ENCODE data around the gene USP9Y. TPM values are rescaled to one million over a fixed set of nuclear protein-coding genes. Genes with fewer than 3 reads are reported as not detected.

Gene USP9Y
- total and polyA plus RNA-seq, 8 donors = 6.8 to 36.2 (median 21.0) TPM; not detected in 3

GRCh38 chrY:12744091-12744490 is 43.1 kb downstream of the USP9Y start:
- intact Hi-C loops (cut with DNase I; ENCODE audit: low total_unique reads) = no loop called here
- no peaks in the 10 kb centered on the region for H3K4me1 ChIP-seq
- 86 to 92% (median 91%) methylated on average over 2 of the region's 2 CpGs; no CpG with 5 or more reads in 2 of the 5 donors for WGBS, 5 donors
- H3K9me3 ChIP-seq = no peaks in the 10 kb centered on the region
- no peak overlapping the region for H3K27ac ChIP-seq
- H3K36me3 ChIP-seq = peaks cover 0 to 34% (median 0%) of the 10 kb centered on the region in 4 donors
- TF ChIP-seq POLR2AphosphoS5 (IDR thresholded peaks at IDR 0.05) (no peak), POLR2A (IDR thresholded peaks at IDR 0.05) (no peak), EP300 (IDR thresholded peaks at IDR 0.05) (no peak)
- TF ChIP-seq, protein P1, sequence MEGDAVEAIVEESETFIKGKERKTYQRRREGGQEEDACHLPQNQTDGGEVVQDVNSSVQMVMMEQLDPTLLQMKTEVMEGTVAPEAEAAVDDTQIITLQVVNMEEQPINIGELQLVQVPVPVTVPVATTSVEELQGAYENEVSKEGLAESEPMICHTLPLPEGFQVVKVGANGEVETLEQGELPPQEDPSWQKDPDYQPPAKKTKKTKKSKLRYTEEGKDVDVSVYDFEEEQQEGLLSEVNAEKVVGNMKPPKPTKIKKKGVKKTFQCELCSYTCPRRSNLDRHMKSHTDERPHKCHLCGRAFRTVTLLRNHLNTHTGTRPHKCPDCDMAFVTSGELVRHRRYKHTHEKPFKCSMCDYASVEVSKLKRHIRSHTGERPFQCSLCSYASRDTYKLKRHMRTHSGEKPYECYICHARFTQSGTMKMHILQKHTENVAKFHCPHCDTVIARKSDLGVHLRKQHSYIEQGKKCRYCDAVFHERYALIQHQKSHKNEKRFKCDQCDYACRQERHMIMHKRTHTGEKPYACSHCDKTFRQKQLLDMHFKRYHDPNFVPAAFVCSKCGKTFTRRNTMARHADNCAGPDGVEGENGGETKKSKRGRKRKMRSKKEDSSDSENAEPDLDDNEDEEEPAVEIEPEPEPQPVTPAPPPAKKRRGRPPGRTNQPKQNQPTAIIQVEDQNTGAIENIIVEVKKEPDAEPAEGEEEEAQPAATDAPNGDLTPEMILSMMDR (IDR thresholded peaks at IDR 0.05) = no peak
- H3K27me3 ChIP-seq = no peaks in the 10 kb centered on the region
- no peak for DNase-seq
- no peak overlapping the region for H3K4me3 ChIP-seq

DNA sequence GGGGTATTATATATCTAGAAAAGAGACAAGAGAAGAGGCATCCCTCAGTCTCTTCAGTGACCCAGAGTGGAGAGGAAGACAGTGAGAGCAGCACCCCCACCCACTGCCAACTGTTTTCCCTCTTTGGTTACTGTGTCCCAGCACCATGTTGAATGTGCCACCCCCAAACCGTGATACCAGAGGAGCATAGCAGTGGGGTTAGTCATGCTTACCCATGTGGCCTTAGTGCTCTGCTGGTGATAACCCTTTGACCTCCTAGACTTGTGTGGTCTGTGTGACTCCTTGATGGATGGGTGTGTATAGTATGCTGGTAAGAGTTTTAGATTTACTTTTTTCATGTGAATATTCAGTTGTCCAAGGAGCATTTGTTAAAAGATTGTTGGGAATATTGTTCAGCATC is 48.3 kb downstream of the USP9Y start:
- Histone ChIP-seq H3K27me3 (no peaks in the 10 kb centered on the region), H3K4me1 (no peaks in the 10 kb centered on the region), H3K4me3 (no peak overlapping the region), H3K9me3 (no peaks in the 10 kb centered on the region), H3K27ac (no peak overlapping the region), H3K36me3 (peaks cover 0 to 10% (median 0%) of the 10 kb centered on the region in 4 donors)
- DNase-seq = no peak
- TF ChIP-seq, protein P1 (IDR thresholded peaks at IDR 0.05) = no peak
- TF ChIP-seq POLR2A (IDR thresholded peaks at IDR 0.05) (no peak), EP300 (IDR thresholded peaks at IDR 0.05) (no peak), POLR2AphosphoS5 (IDR thresholded peaks at IDR 0.05) (no peak)
- WGBS, 5 donors = 41 to 67% (median 61%) methylated on average over 1 of the region's 1 CpG; no CpG with 5 or more reads in 2 of the 5 donors
- intact Hi-C loops (cut with DNase I; ENCODE audit: low total_unique reads) = no loop called here

DNA sequence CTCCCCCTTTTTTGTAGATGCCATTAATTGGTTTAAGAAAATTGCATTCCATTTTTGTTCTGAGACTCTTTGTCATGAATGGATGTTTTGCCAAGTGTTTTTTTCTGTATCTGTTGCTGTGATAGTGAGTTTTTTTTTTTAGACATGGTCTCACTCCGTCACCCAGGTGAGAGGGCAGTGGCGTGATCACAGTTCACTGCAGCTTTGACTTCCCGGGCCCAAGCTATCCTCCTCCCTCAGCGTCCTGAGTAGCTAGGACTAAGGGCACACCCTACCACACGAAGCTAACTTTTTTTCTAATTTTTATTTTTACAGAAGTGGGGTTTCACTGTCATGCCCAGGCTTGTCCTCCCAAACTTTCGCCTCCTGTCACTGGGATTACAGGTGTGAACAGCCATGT is 51.8 kb downstream of the USP9Y start:
- TF ChIP-seq EP300 (IDR thresholded peaks at IDR 0.05) = no peak
- TF ChIP-seq POLR2A (IDR thresholded peaks at IDR 0.05) = no peak
- no peak for TF ChIP-seq POLR2AphosphoS5 (IDR thresholded peaks at IDR 0.05)
- TF ChIP-seq, protein P1 (IDR thresholded peaks at IDR 0.05) = no peak
- no peaks in the 10 kb centered on the region for H3K27me3 ChIP-seq
- H3K27ac ChIP-seq = no peak overlapping the region
- DNase-seq = no peak
- H3K9me3 ChIP-seq = no peaks in the 10 kb centered on the region
- H3K36me3 ChIP-seq = peaks cover 0 to 4% (median 0%) of the 10 kb centered on the region in 4 donors
- H3K4me3 ChIP-seq = no peak overlapping the region
- intact Hi-C loops (cut with DNase I; ENCODE audit: low total_unique reads) = no loop called here
- 71 to 92% (median 87%) methylated on average over 6 of the region's 6 CpGs; no CpG with 5 or more reads in 2 of the 5 donors for WGBS, 5 donors
- H3K4me1 ChIP-seq = no peaks in the 10 kb centered on the region

- intact Hi-C loops (cut with DNase I; ENCODE audit: low total_unique reads) = no loop called here
- 87 to 91% methylated on average over 1 of the region's 1 CpG; no CpG with 5 or more reads in 3 of the 5 donors for WGBS, 5 donors
- Histone ChIP-seq H3K27ac (no peak overlapping the region), H3K27me3 (no peaks in the 10 kb centered on the region), H3K4me3 (no peak overlapping the region), H3K36me3 (peaks cover 0 to 12% (median 0%) of the 10 kb centered on the region in 4 donors), H3K9me3 (no peaks in the 10 kb centered on the region), H3K4me1 (no peaks in the 10 kb centered on the region)
- no peak for TF ChIP-seq EP300 (IDR thresholded peaks at IDR 0.05)
- TF ChIP-seq, protein P1 (IDR thresholded peaks at IDR 0.05) = no peak
- no peak for TF ChIP-seq POLR2A (IDR thresholded peaks at IDR 0.05)
- no peak for TF ChIP-seq POLR2AphosphoS5 (IDR thresholded peaks at IDR 0.05)
- no peak for DNase-seq
These were observed 55.0 kb downstream of the USP9Y start for GRCh38 chrY:12756021-12756420.

Data from stomach (tissue), 9 donors.